Measurements from ENCODE around the gene HSD17B13. TPM values are rescaled to one million over a fixed set of nuclear protein-coding genes. Genes with fewer than 3 reads are reported as not detected.
"Not testable (repeated sequence)": the region's sequence is repeated elsewhere in the genome, so short reads cannot be mapped to it uniquely, and the experiment has no call there.

The HSD17B13 gene
- total RNA-seq, 1 donor: 0.18 TPM

GRCh38 chr4:87306056-87306455, 16.6 kb downstream of the HSD17B13 start:
- no peak for TF ChIP-seq CTCF (IDR thresholded peaks at IDR 0.05; ENCODE audit: insufficient read depth, low read length)
- no peak overlapping the region for H3K4me3 ChIP-seq (ENCODE audit: low read depth, low read length)
- no peak for DNase-seq (ENCODE audit: low read depth)

GRCh38 chr4:87305562-87305961, 17.1 kb downstream of the HSD17B13 start:
- TF ChIP-seq CTCF (IDR thresholded peaks at IDR 0.05; ENCODE audit: insufficient read depth, low read length): no peak
- DNase-seq (ENCODE audit: low read depth): no peak
- H3K4me3 ChIP-seq (ENCODE audit: low read depth, low read length): no peak overlapping the region

GRCh38 chr4:87304745-87305432, 17.8 kb downstream of the HSD17B13 start:
- H3K4me3 ChIP-seq (ENCODE audit: low read depth, low read length): no peak overlapping the region
- no peak for TF ChIP-seq CTCF (IDR thresholded peaks at IDR 0.05; ENCODE audit: insufficient read depth, low read length)
- DNase-seq (ENCODE audit: low read depth): peak; percentile 52

- no peak for TF ChIP-seq CTCF (IDR thresholded peaks at IDR 0.05; ENCODE audit: insufficient read depth, low read length)
- no peak overlapping the region for H3K4me3 ChIP-seq (ENCODE audit: low read depth, low read length)
- no peak for DNase-seq (ENCODE audit: low read depth)
Observed at GRCh38 chr4:87299898-87300297, 22.8 kb downstream of the HSD17B13 start.

- no peak for DNase-seq (ENCODE audit: low read depth)
- TF ChIP-seq CTCF (IDR thresholded peaks at IDR 0.05; ENCODE audit: insufficient read depth, low read length): no peak
- H3K4me3 ChIP-seq (ENCODE audit: low read depth, low read length): no peak overlapping the region
Observed at GRCh38 chr4:87298362-87298761, 24.3 kb downstream of the HSD17B13 start.

- not testable (repeated sequence) for DNase-seq (ENCODE audit: low read depth); H3K4me3 ChIP-seq (ENCODE audit: low read depth, low read length)
Observed at GRCh38 chr4:87294911-87295310, 27.8 kb downstream of the HSD17B13 start.

- not testable (repeated sequence) for H3K4me3 ChIP-seq (ENCODE audit: low read depth, low read length); DNase-seq (ENCODE audit: low read depth)
Observed at GRCh38 chr4:87293889-87294288, 28.8 kb downstream of the HSD17B13 start.

- TF ChIP-seq CTCF (IDR thresholded peaks at IDR 0.05; ENCODE audit: insufficient read depth, low read length): no peak
- no peak for DNase-seq (ENCODE audit: low read depth)
Observed at GRCh38 chr4:87286970-87287369, 35.7 kb downstream of the HSD17B13 start.

GRCh38 chr4:87284268-87284667, 38.4 kb downstream of the HSD17B13 start:
- DNase-seq (ENCODE audit: low read depth); H3K4me3 ChIP-seq (ENCODE audit: low read depth, low read length): not testable (repeated sequence)

More at GRCh38 chr4:87286970-87287369, 35.7 kb downstream of the HSD17B13 start:
- H3K4me3 ChIP-seq (ENCODE audit: low read depth, low read length): no peak overlapping the region
